HCT116 (cell line): ENCODE data around the gene POMT1. TPM values are rescaled to one million over a fixed set of nuclear protein-coding genes. Genes with fewer than 3 reads are reported as not detected.

Experiments used
- ATAC-seq: fragments of 200-7000 bp; cut with Tn5 transposase; 2 replicates; pipeline ENCODE4 v1.9.1; 2020; ENCODE audit warnings: mild to moderate bottlenecking, moderate library complexity
- BruUV-seq: library from RNA; stranded (reverse); fragments of 400-500 nt; replicated peaks from 2 replicates; lab custom pipeline; 2021; lab: Mats Ljungman, UMichigan
- CTCF ChIA-PET: fragments of 300-600 bp; sonication (Branson Sonifier 250); formaldehyde crosslinking; loops from one replicate; lab custom pipeline; 2021; ENCODE audit warnings: antibody characterized with exemption; lab: Charles Lee
- POLR2A ChIA-PET: fragments of 300-600, 350-600 bp; sonication (Branson Sonifier 250); formaldehyde crosslinking; loops from one replicate; lab custom pipeline; 2021; ENCODE audit warnings: antibody characterized with exemption; lab: Charles Lee
- RAD21 ChIA-PET, 2 experiments: fragments of 300-600 bp; sonication (Branson Sonifier 250); formaldehyde crosslinking; loops; one replicate each; lab custom pipeline; 2023; ENCODE audit warnings: low total read pairs in 2 of 2; ENCODE audit not compliant: uncharacterized antibody in 2 of 2, unreplicated experiment in 2 of 2, low non-redundant PET in 1 of 2; lab: Charles Lee
- DNase-seq: peaks from one replicate; pipeline ENCODE4 v3.0.0-alpha.2; 2010; ENCODE audit warnings: low read depth, low spot score
- H2AFZ ChIP-seq: fragments of 200-600 bp; shearing (Covaris generic), sonication (generic); 2 replicates; pipeline ENCODE4 v1.6.1; 2017; ENCODE audit warnings: low read depth, mixed run types, mixed read lengths, antibody characterized with exemption, low read length; ENCODE audit not compliant: poor library complexity, severe bottlenecking
- H3K27ac ChIP-seq: 2 replicates; pipeline ENCODE4 v1.5.1; 2012; ENCODE audit warnings: low read depth, low read length
- H3K27me3 ChIP-seq: fragments of 200-600 bp; sonication (generic); 2 replicates; pipeline ENCODE4 v1.6.1; 2016; ENCODE audit warnings: mixed run types, low read length, mixed read lengths; ENCODE audit not compliant: insufficient read depth
- H3K36me3 ChIP-seq, 2 experiments: fragments of 200-500 bp in 1 of 2; fragments of 200-600 bp in 1 of 2; sonication (Bioruptor generic) in 1 of 2; sonication (generic) in 1 of 2; 2 replicates each; pipeline versions ENCODE4 v1.5.1 to v1.6.1; 2014 to 2016; ENCODE audit warnings: low read length in 2 of 2, inconsistent platforms in 1 of 2, mixed read lengths in 1 of 2, mixed run types in 1 of 2; ENCODE audit not compliant: insufficient read depth in 2 of 2, control insufficient read depth in 1 of 2
- H3K4me1 ChIP-seq, 2 experiments: fragments of 200-600 bp in 1 of 2; sonication (generic) in 1 of 2; 2 replicates each; pipeline versions ENCODE4 v1.5.1 to v1.6.1; 2012 to 2017; ENCODE audit warnings: low read length in 2 of 2, inconsistent platforms in 1 of 2, mild to moderate bottlenecking in 1 of 2, mixed read lengths in 1 of 2, mixed run types in 1 of 2, moderate library complexity in 1 of 2; ENCODE audit not compliant: insufficient read depth in 2 of 2, control insufficient read depth in 1 of 2
- H3K4me2 ChIP-seq: fragments of 200-600 bp; sonication (generic); 2 replicates; pipeline ENCODE4 v1.6.1; 2017; ENCODE audit warnings: mixed run types, low read length, mixed read lengths
- H3K4me3 ChIP-seq, 2 experiments: fragments of 200-600 bp in 1 of 2; sonication (generic) in 1 of 2; replicated peaks in 1 of 2; 2 replicates each; pipeline ENCODE4 v1.5.1; 2011 to 2016; ENCODE audit warnings: low read length in 2 of 2, control low read depth in 1 of 2, low read depth in 1 of 2, mild to moderate bottlenecking in 1 of 2, mixed read lengths in 1 of 2, mixed run types in 1 of 2
- H3K79me2 ChIP-seq: fragments of 200-600 bp; sonication (generic); 2 replicates; pipeline ENCODE4 v1.6.1; 2017; ENCODE audit warnings: mild to moderate bottlenecking, mixed run types, low read length, moderate library complexity, mixed read lengths; ENCODE audit not compliant: insufficient read depth
- H3K9ac ChIP-seq: fragments of 200-600 bp; sonication (generic); 2 replicates; pipeline ENCODE4 v1.6.1; 2016; ENCODE audit warnings: low read length, mixed read lengths
- H3K9me2 ChIP-seq: fragments of 200-600 bp; sonication (generic), shearing (Covaris generic); 2 replicates; pipeline ENCODE4 v1.6.1; 2017; ENCODE audit warnings: mixed run types, mild to moderate bottlenecking, moderate library complexity; ENCODE audit not compliant: insufficient read depth
- H3K9me3 ChIP-seq, 2 experiments: fragments of 200-500 bp in 1 of 2; fragments of 200-600 bp in 1 of 2; sonication (Bioruptor generic) in 1 of 2; sonication (generic) in 1 of 2; 2 replicates each; pipeline ENCODE4 v1.6.1; 2014 to 2017; ENCODE audit warnings: low read length in 2 of 2, mixed read lengths in 2 of 2, inconsistent platforms in 1 of 2, low read depth in 1 of 2, mild to moderate bottlenecking in 1 of 2, mixed run types in 1 of 2, moderate library complexity in 1 of 2; ENCODE audit not compliant: control insufficient read depth in 1 of 2, insufficient read depth in 1 of 2
- H4K20me1 ChIP-seq: fragments of 200-600 bp; sonication (generic), shearing (Covaris generic); 2 replicates; pipeline ENCODE4 v1.6.1; 2017; ENCODE audit warnings: mixed run types, mild to moderate bottlenecking, moderate library complexity; ENCODE audit not compliant: insufficient read depth
- CEBPB ChIP-seq: IDR thresholded peaks from 2 replicates; pipeline ENCODE4 v1.6.1; 2012; ENCODE audit warnings: low read depth
- EGR1 ChIP-seq: IDR thresholded peaks from 2 replicates; pipeline ENCODE4 v1.6.1; 2012; ENCODE audit warnings: low read depth
- EZH2phosphoT487 ChIP-seq: fragments of 200-600 bp; IDR thresholded peaks from 2 replicates; pipeline ENCODE4 v1.6.1; 2018; ENCODE audit warnings: antibody characterized with exemption, borderline replicate concordance
- POLR2A ChIP-seq: IDR thresholded peaks from 2 replicates; pipeline ENCODE4 v1.7.0; 2011; ENCODE audit warnings: borderline replicate concordance; ENCODE audit not compliant: insufficient read depth, insufficient read length; ENCODE audit errors: extremely low read depth
- REST ChIP-seq: IDR thresholded peaks from 2 replicates; pipeline ENCODE4 v1.6.1; 2012; ENCODE audit warnings: low read depth
- SIN3A ChIP-seq: IDR thresholded peaks from 2 replicates; pipeline ENCODE4 v1.6.1; 2012; ENCODE audit warnings: low read depth
- SRF ChIP-seq: IDR thresholded peaks from 2 replicates; pipeline ENCODE4 v1.6.1; 2012; ENCODE audit warnings: low read depth
- ZBTB33 ChIP-seq: IDR thresholded peaks from 2 replicates; pipeline ENCODE4 v1.6.1; 2011; ENCODE audit warnings: mild to moderate bottlenecking, low read length, moderate library complexity; ENCODE audit not compliant: insufficient replicate concordance; ENCODE audit errors: extremely low read depth
- intact Hi-C: fragments of 100-400 bp; cut with micrococcal nuclease; formaldehyde crosslinking; loops from 2 replicates; pipeline ENCODE4 v1.10.0; 2022
- total RNA-seq: library from RNA; stranded (reverse); gene quantifications from one replicate; pipeline ENCODE4 v1.2.1, GENCODE V29; 2021; ENCODE audit not compliant: unreplicated experiment

POMT1 gene
- total RNA-seq, 1 experiment from 2014 or later, result 21.4 TPM

GRCh38 chr9:131518553-131518952 lies 15.8 kb downstream of the POMT1 start:
- no peaks in the 10 kb centered on the region for H3K9me2 ChIP-seq
- H3K36me3 ChIP-seq, result peaks cover 21 to 45% of the 10 kb centered on the region in 2 experiments
- RAD21 ChIA-PET, result no interaction called here
- DNase-seq, result no peak
- no peak overlapping the region for H3K27ac ChIP-seq
- BruUV-seq, result no TSS peak
- H3K4me1 ChIP-seq, result no peaks in the 10 kb centered on the region
- H4K20me1 ChIP-seq, result no peaks in the 10 kb centered on the region
- TF ChIP-seq EZH2phosphoT487 (no peak), REST (no peak), POLR2A (no peak), SRF (no peak), CEBPB (no peak), SIN3A (no peak), ZBTB33 (no peak), EGR1 (no peak)
- TF ChIP-seq, all 23 proteins: peak for 0
- Histone ChIP-seq H3K4me2 (no peak overlapping the region), H3K27me3 (no peaks in the 10 kb centered on the region), H3K9ac (no peak overlapping the region), H3K9me3 (no peaks in the 10 kb centered on the region), H2AFZ (no peak overlapping the region), H3K79me2 (no peaks in the 10 kb centered on the region), H3K4me3 (no peak overlapping the region)
- intact Hi-C loops, result no loop called here
- ChIA-PET CTCF (no interaction called here), POLR2A (no interaction called here)
- ATAC-seq, result no peak
